Peyer's patch (tissue), 4 donors: Measurements from ENCODE around the gene STAM2.
"Not testable (repeated sequence)": the region's sequence is repeated elsewhere in the genome, so short reads cannot be mapped to it uniquely, and the experiment has no call there.

Source experiments
- POLR2A ChIP-seq, 2 donors: fragments of 450-650 bp; IDR thresholded peaks; one replicate each; pipeline ENCODE4 v1.5.1; 2017; ENCODE audit warnings: antibody characterized with exemption in 2 of 2, mild to moderate bottlenecking in 2 of 2, moderate library complexity in 2 of 2
- TF ChIP-seq, protein P1 (sequence below), 6 experiments: fragments of 450-650 bp in 4 of 6; fragments of 200-600 bp in 2 of 6; sonication (generic) in 1 of 6; IDR thresholded peaks; one replicate each; pipeline ENCODE4 v1.5.1; 2017 to 2019; ENCODE audit warnings: antibody characterized with exemption in 6 of 6, mild to moderate bottlenecking in 3 of 6, moderate library complexity in 1 of 6

DNA sequence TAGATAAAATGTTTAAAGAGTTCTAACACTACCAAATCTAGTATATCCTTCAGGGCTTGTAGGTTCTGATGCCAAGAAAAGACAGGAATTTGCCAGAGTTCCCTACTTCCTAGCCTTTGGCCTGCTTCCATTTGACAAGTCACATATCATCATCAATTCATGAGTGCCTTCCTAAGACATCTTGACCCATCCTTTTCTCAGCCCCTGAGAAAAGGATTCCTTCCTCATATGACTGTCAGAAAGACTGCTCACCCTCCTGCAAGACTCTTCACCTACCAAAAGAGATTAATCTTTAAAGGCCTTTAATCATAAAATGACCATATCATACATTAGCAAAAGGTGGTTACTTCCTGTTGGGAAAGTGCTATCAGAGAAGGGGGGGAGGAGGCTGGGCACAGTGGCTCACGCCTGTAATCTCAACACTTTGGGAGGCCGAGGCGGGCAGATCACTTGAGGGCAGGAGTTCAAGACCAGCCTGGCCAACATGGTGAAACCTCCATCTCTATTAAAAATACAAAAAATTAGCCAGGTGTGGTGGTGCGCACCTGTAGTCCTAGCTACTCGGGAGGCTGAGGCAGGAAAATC is 3.3 kb downstream of the STAM2 start:
- TF ChIP-seq, protein P1, sequence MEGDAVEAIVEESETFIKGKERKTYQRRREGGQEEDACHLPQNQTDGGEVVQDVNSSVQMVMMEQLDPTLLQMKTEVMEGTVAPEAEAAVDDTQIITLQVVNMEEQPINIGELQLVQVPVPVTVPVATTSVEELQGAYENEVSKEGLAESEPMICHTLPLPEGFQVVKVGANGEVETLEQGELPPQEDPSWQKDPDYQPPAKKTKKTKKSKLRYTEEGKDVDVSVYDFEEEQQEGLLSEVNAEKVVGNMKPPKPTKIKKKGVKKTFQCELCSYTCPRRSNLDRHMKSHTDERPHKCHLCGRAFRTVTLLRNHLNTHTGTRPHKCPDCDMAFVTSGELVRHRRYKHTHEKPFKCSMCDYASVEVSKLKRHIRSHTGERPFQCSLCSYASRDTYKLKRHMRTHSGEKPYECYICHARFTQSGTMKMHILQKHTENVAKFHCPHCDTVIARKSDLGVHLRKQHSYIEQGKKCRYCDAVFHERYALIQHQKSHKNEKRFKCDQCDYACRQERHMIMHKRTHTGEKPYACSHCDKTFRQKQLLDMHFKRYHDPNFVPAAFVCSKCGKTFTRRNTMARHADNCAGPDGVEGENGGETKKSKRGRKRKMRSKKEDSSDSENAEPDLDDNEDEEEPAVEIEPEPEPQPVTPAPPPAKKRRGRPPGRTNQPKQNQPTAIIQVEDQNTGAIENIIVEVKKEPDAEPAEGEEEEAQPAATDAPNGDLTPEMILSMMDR (IDR thresholded peaks at IDR 0.05), result not testable (repeated sequence)
- not testable (repeated sequence) for TF ChIP-seq POLR2A (IDR thresholded peaks at IDR 0.05)
